Activated naive CD8-positive, alpha-beta T cell treated with anti-CD3 and anti-CD28 coated beads, Interleukin-2, amount 50 U/mL, for 16 hours (primary cell): ENCODE data around the gene MRM1.

ENCODE experiments used
- DNase-seq: peaks from one replicate; pipeline ENCODE4 v3.0.0-alpha.2; 2020; ENCODE audit warnings: low read depth, low spot score

MRM1 gene

GRCh38 chr17:36631022-36631421 lies 29.6 kb downstream of the MRM1 start:
- DNase-seq, result no peak

DNA sequence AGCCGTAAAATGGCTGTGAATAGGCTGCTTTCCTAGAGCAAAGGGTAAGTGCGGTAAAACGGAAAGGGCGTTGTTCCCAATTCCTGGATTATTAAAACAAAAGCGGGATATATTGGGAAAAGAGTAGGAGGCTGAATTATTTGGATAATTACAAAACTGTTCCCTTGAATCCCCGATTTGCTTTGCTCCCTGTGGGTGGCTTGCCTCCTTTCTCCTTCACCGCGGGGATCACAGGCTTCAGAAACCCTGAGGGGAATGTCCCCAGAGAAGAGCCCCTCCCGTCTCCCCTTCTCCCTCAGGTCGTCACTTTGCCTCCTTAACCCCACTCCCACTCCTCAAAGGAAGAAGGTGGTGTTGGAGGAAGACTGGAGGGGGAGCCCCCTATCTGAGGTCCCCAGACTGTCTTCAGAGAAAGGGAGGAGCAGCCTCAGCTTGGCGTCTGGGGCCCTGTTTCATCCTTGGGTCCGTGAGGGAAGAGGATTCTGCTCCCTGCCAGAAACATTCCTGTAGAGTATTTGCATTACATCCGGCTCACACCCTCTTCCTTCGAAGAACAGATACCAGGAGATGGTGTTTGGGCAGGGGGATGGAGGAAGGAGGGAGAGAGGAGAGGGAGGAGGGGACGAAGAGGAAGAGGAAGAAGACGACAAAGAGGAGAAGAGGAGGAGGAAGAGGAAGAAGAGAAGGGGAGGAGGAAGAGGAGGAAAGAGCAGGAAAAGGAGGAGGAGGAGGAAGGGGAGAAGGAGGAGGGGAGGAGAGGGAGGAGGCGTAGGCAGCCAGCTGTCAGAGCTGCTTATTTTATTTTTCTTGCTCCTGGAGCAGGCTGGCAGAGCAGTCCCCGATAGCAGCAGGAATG lies 31.8 kb downstream of the MRM1 start:
- no peak for DNase-seq

DNA sequence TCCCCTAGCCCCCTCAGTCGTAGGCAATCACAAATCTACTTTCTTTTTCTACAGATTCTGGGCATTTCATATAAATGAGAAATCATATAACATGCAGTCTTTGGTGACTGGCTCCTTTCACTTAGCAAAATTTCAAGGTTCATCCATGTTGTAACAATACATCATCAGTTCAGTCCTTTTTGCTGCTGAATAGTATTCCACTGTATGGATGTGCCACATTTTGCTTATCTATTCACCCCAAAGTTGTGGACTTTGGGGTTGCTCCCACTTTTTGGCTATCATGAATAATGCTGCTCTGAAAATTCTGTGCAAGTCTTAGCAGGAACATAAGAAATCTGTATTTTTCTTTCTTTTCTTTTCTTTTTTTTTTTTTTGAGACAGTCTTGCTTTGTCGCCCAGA lies 39.0 kb downstream of the MRM1 start:
- no peak for DNase-seq

GRCh38 chr17:36640836-36641235 lies 39.5 kb downstream of the MRM1 start:
- no peak for DNase-seq

DNA sequence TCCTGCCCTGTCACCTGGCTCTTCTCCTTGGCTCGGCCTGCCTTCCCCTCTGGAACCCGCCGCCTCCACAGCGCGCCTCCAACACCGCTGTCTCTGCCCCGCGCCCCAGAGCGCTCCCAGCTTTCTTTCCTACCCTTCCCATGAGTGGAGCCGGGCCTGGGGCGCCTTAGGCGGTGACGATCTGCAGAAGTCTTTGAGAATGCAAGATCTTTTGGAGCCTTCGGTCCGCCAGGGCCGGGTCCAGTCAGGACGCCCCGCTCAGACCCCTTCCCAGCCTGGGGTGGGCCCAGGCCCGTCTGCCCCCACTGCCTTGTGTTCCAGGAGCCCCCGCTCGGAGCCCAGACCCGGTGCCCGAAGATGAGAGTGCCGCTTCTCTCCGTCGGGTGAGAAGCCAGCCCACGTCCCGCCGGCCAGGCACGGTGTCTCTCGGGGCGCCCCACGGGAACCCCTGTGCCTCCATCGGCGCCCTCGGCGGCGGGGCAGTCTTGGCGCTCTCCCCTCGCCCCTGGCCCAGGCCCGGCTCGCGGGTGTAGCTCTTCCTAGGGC lies 40.0 kb downstream of the MRM1 start:
- no peak for DNase-seq

- no peak for DNase-seq
Observed at GRCh38 chr17:36641877-36642845, 40.8 kb downstream of the MRM1 start.

DNA sequence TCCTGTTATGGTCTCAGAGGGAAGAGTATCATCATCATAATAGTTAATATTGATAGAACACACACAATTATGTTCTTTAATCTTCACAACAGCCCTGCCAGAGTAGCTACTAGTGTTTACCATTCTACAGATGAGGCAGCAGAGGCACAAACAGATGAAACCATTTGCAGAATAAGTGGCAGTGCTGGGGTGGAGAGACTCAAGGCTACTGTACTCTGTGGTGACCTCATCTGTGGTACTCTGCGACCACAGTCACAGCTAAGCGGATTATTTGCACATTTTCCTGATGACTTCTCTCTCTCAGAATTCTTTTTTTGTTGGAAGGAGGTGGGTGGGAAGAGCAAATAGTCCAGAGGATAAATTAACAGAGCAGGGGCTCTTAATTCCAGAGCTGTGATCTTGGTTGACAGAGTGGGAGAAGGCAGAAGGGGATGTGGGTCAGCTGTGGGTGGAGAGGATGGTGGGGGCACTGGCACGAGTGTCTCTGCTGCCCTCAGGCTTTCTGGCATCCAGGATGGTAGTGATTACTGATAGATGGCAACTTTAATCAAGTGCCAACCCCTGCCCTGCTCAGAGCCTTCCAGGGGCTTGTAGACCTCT lies 41.8 kb downstream of the MRM1 start:
- DNase-seq, result no peak

DNA sequence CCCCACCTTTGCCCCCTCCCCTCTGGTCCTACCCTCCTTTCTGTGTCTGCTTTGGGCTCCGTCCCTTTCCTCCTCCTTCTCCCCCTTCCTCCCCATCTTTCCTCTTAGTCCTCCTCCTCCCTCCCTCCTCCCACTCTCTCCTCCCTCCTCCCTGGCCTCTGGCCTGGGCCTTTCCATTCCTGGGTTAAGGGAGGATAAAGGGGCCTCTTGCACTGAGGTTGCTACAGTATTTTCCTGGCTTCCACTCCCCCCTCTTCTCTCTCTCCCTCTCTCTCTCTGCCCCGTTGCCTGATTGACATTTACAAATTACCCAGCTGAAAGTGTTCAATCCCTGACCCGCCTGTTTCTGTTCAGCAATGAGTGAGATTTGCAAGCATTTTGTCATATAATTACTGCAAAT lies 44.0 kb downstream of the MRM1 start:
- no peak for DNase-seq

DNA sequence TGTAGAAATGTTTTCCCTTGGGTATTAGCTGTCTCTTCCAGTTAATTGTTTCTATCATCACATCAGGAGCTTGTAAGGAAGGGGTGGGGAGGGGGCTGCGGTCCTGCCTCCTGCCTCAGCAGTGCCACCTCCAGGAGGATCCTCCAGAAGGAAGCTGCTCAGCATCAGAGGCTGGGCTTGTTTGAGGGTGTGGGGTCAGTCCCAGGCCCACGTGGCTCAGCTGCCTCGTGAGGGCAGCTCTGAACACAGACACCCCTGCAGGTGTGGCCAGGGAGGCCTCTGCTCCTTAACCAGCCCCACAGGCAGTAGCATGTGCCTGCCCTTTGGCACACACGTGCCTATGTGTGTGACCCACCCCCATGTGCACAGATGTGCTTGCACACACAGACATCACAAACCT lies 46.3 kb downstream of the MRM1 start:
- no peak for DNase-seq

GRCh38 chr17:36650096-36650775 lies 48.9 kb downstream of the MRM1 start:
- no peak for DNase-seq

DNA sequence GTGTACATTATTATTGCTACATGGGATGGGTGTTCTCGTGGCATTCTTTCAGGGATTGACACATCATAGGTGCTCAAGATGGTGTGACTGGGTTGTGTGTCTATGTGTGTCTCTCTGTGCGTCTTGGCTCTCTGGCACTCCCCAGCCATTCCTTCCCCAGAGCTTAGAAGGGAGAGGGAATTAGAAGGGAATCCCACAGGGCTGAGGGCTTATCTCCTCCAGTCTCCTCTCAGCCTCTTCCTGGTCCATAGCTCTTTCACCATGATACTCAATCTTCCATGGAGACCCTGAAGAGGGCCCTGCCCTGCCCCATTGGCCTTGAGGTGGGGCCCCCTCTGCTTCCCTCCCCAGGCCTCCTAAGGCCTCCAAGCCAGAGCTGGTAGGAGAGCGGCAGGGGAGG lies 52.0 kb downstream of the MRM1 start:
- no peak for DNase-seq

- DNase-seq, result no peak
Observed at GRCh38 chr17:36653856-36654255, 52.5 kb downstream of the MRM1 start.

GRCh38 chr17:36655726-36656125 lies 54.3 kb downstream of the MRM1 start:
- no peak for DNase-seq

GRCh38 chr17:36657390-36657762 lies 56.0 kb downstream of the MRM1 start:
- DNase-seq, result no peak

DNA sequence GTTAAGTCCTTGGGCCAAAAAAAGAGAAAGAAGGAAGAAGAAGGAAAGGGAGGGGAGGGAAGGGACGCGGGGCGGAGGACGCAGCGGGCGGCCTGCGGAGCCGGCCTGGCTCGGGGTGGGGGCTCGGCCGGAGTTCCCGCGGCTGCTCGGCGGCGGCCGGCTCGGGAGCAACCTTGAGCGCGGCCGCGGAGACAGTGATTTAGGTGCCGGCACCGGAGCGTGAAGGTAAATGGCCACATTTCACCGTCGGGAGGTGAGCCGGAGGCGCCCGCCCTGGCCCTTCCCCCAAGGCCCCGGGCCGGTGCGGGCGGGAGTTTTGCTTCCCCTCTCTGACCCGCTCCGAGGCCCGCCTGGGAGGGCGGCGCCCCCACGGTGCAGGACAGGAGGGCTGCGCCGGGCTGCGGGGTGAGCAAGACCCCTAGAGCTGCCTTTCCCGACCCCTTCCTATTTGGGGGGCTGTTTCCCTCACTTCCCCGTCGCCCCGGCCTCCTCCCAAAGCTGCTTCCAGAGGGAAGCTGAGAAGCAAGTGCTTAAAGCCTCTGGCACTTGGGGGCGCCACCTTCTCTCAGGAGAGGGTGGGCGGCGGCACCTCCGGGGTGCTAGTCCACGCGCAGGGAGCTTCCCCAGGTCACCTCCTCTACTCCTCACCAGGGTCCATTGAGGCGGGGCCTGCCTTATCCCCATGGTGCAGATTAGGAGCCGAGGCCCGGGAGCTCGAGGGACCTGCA lies 56.5 kb downstream of the MRM1 start:
- DNase-seq, result no peak
